Measurements from ENCODE around the gene DDX23.

The DDX23 gene

DNA sequence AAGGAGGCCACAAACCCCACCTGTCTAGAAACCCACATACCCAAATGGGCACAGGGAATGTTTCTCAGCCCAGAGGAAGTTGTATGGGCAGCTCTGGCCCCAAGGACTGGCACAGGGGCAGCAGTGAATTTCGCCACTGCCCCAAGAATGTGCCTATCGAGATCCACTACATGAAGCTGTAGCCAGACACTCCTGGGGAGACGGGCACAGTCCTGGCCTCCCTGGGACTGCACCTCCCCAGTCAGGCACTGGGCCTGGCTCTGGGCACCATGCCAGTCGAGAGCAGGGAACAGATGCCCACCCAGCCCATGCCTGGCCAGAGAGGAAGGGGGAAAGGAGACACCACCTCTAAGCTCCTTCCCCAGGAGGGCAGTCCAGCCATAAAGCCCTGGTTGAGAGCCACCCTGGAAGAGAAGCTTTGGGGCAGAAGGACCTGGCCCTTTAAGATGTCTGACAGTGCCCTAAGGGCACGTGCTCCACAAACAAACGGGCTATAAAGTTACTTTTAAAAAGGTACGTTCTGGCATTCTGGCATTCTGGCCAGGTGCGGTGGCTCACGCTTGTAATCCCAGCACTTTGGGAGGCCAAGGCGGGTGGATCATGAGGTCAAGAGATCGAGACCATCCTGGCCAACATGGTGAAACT lies 71.5 kb downstream of the DDX23 start:
- no peaks in the 10 kb centered on the region for H3K9me3 Mint-ChIP-seq
- ATAC-seq = no peak
- peaks cover 25% of the 10 kb centered on the region for H3K27me3 Mint-ChIP-seq
- H3K27ac Mint-ChIP-seq = peak overlapping the region in 1 of 2 donors; percentile 59
- H3K4me3 Mint-ChIP-seq = no peak overlapping the region
- DNase-seq = no peak
- peaks cover 8% of the 10 kb centered on the region for H3K4me1 Mint-ChIP-seq

DNA sequence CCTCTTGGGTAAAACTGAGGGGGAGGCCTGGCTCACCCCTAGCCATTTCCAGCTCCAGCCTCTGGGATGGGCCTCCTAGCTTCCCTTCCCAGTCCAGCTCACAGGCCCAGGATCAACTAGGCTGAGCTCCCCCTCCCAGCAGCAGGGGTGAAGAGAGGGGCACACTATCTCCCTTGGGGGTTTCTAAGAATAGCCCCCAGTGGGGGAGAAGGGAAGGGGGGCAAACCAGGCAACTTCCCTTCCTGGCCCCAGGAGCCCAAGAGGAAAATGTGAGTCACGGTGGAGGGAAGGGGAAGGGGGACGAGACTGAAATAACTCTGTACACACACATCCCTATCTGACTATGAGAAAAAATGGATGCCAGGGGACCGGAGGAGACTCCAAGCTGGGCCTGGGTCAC lies 72.1 kb downstream of the DDX23 start:
- H3K4me1 Mint-ChIP-seq = peaks cover 8% of the 10 kb centered on the region
- peak overlapping the region in 1 of 2 donors; percentile 59 for H3K27ac Mint-ChIP-seq
- H3K4me3 Mint-ChIP-seq = no peak overlapping the region
- DNase-seq = no peak
- H3K27me3 Mint-ChIP-seq = peaks cover 19% of the 10 kb centered on the region
- H3K9me3 Mint-ChIP-seq = no peaks in the 10 kb centered on the region
- no peak for ATAC-seq
